ENCODE measurements around the gene TRIM66.

TRIM66 gene

GRCh38 chr11:8728563-8728962 lies 46.1 kb upstream of the TRIM66 start:
- POLR2A ChIA-PET: interaction anchor here (0.6 to 1.6 kb wide), 3 partner anchors 9 to 79 kb away, joined by 3 to 9 read pairs (median 4); no protein-coding TSS in a partner anchor
- DNase-seq (ENCODE audit: low read depth, low spot score): no peak
- CTCF ChIA-PET: interaction anchor here (1.4 kb wide), 1 partner anchor 11 kb away, joined by 5 read pairs; no protein-coding TSS in a partner anchor
- no peak overlapping the region for H3K4me3 ChIP-seq (ENCODE audit: low read depth, low read length)
- TF ChIP-seq, protein P1, sequence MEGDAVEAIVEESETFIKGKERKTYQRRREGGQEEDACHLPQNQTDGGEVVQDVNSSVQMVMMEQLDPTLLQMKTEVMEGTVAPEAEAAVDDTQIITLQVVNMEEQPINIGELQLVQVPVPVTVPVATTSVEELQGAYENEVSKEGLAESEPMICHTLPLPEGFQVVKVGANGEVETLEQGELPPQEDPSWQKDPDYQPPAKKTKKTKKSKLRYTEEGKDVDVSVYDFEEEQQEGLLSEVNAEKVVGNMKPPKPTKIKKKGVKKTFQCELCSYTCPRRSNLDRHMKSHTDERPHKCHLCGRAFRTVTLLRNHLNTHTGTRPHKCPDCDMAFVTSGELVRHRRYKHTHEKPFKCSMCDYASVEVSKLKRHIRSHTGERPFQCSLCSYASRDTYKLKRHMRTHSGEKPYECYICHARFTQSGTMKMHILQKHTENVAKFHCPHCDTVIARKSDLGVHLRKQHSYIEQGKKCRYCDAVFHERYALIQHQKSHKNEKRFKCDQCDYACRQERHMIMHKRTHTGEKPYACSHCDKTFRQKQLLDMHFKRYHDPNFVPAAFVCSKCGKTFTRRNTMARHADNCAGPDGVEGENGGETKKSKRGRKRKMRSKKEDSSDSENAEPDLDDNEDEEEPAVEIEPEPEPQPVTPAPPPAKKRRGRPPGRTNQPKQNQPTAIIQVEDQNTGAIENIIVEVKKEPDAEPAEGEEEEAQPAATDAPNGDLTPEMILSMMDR (IDR thresholded peaks at IDR 0.05; ENCODE audit: insufficient read depth, low read length, missing control alignments): no peak

- POLR2A ChIA-PET: interaction anchor here (1.3 kb wide), 1 partner anchor 38 kb away, joined by 3 read pairs; no protein-coding TSS in a partner anchor
- no peak overlapping the region for H3K4me3 ChIP-seq (ENCODE audit: low read depth, low read length)
- TF ChIP-seq, protein P1 (IDR thresholded peaks at IDR 0.05; ENCODE audit: insufficient read depth, low read length, missing control alignments): no peak
- no peak for DNase-seq (ENCODE audit: low read depth, low spot score)
- CTCF ChIA-PET: interaction anchor here (1.4 to 1.6 kb wide), 2 partner anchors 18 to 188 kb away, joined by 4 to 5 read pairs; no protein-coding TSS in a partner anchor
These were observed 43.9 kb upstream of the TRIM66 start for GRCh38 chr11:8726395-8726794.

GRCh38 chr11:8724682-8725081 lies 42.2 kb upstream of the TRIM66 start:
- TF ChIP-seq, protein P1 (IDR thresholded peaks at IDR 0.05; ENCODE audit: insufficient read depth, low read length, missing control alignments): no peak
- ChIA-PET POLR2A (interaction anchor here (1.1 kb wide), 1 partner anchor 147 kb away, joined by 3 read pairs; no protein-coding TSS in a partner anchor), CTCF (no interaction called here)
- DNase-seq (ENCODE audit: low read depth, low spot score): no peak
- no peak overlapping the region for H3K4me3 ChIP-seq (ENCODE audit: low read depth, low read length)

DNA sequence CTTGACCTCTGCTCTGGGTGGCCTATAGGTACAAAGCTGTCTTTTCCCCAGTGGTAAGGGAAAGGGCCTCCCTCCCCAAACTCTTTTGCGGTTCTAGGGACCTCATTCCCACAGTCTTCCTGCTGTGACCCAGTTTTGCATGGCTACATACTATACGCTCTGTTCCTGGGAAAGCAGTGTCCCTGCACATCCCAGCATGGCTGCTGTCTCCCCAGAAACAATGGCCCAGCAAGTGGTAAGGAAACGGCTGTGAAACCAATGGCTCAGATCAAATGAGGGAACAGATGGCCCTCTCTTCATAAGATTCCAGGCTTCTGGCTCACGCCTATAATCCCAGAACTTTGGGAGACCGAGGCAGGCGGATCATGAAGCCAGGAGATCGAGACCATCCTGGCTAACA lies 41.2 kb upstream of the TRIM66 start:
- DNase-seq (ENCODE audit: low read depth, low spot score): no peak
- ChIA-PET CTCF (no interaction called here), POLR2A (no interaction called here)
- H3K4me3 ChIP-seq (ENCODE audit: low read depth, low read length): no peak overlapping the region
- TF ChIP-seq, protein P1 (IDR thresholded peaks at IDR 0.05; ENCODE audit: insufficient read depth, low read length, missing control alignments): no peak

DNA sequence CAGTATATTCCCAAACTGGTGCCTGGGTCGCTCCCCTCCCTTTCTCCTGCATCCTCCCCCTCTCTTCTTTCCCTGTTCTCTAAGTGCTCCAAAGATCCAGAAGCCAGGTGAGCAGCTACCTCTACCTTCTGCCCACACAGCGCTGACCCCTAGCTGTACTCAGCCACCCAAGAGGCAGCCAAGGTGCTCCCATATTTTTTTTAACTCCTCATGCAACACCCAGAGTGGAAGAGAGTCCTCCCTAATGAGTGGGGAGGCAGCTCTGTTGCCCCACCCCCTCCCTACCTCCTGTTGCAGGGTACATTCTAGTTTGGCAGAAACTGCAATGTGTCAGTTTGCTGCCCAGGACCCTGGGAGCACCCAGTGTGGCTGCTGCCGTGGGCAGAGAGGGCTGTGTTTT lies 40.3 kb upstream of the TRIM66 start:
- ChIA-PET CTCF (interaction anchor here (0.9 kb wide), 1 partner anchor 237 kb away, joined by 3 read pairs; no protein-coding TSS in a partner anchor), POLR2A (no interaction called here)
- no peak for DNase-seq (ENCODE audit: low read depth, low spot score)
- no peak overlapping the region for H3K4me3 ChIP-seq (ENCODE audit: low read depth, low read length)
- TF ChIP-seq, protein P1 (IDR thresholded peaks at IDR 0.05; ENCODE audit: insufficient read depth, low read length, missing control alignments): no peak

- DNase-seq (ENCODE audit: low read depth, low spot score): no peak
- ChIA-PET POLR2A (interaction anchor here (0.7 to 1.1 kb wide), 2 partner anchors 14 to 88 kb away, joined by 3 to 4 read pairs; a partner anchor contains a TSS), CTCF (interaction anchor here (1.0 to 1.6 kb wide), 3 partner anchors 8 to 239 kb away, joined by 3 read pairs; no protein-coding TSS in a partner anchor)
- TF ChIP-seq, protein P1 (IDR thresholded peaks at IDR 0.05; ENCODE audit: insufficient read depth, low read length, missing control alignments): no peak
- H3K4me3 ChIP-seq (ENCODE audit: low read depth, low read length): no peak overlapping the region
These were observed 39.4 kb upstream of the TRIM66 start for GRCh38 chr11:8721609-8722500.

Measured in AG04449 (cell line).